KG1 (cell line): ENCODE data around the gene INVS.
"Not testable (repeated sequence)": the region's sequence is repeated elsewhere in the genome, so short reads cannot be mapped to it uniquely, and the experiment has no call there.

ENCODE experiments used
- DNase-seq: peaks from one replicate; lab custom pipeline; 2025; lab: John Stamatoyannopoulos, UW

INVS gene

DNA sequence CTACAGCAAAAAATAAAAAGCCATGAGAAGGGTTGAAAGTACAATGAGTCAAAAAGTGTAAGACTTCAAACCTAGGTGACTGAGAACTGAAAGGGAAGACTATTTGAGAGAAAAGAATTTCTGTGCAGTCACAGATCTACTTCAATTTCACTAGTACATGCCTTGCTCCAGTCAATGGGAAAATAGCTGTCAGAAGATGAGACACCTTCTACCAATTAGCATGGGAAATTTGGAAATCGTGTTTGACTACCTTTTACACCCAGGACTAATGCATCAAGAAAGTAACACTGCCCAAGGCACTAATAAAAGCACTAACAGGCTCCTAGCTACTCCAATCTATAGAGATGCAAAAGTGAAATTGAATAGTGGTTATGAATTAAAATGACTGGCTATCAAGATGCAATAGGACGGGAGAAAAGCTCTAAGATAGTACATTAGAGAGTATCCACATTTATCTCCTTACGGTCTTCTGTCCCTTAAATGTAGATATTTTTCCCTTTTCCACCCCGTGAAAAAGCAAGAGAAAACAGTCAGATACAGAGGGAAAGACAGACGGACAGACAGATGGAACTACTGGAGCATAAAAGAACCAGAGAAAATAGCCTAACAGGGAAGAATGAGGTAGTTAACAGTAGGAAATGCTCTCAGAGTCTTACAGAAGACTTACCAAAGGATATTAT is 15.5 kb upstream of the INVS start:
- DNase-seq, result no peak

DNA sequence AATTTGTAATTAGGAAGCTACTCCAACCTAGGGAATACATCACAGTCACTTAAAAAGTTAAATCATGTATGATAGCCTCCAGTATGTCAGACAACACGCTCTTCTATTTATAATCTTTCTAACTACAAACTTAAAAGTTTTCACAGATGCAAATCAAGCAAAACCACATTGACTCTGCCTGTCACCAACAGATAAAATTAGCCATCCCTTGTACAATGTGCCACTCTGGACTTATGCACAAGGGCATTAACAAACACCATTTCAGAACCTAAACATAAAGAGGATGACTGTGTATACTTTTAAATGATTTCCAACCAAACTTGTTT is 15.0 kb upstream of the INVS start:
- no peak for DNase-seq

DNA sequence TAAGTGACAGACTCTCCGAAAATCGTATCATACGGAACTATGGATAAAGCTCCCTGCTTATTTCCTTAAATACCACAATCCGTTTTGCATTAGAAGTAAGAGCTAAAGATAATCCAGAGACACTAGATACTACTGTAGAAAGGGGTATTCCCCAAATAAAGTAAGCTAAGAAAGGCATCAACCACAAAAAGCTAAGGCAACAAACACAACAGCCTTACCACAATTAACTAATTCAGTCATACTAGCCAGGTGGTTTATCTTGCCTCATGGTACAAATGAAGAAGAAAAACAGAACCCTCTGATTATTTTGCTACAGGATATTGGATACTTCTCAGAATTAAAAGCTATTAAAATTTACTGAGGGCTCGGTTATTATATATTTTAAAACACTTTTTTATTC is 14.3 kb upstream of the INVS start:
- no peak for DNase-seq

GRCh38 chr9:100086097-100086635 is 12.9 kb upstream of the INVS start:
- no peak for DNase-seq

GRCh38 chr9:100087218-100087617 is 11.8 kb upstream of the INVS start:
- DNase-seq, result no peak

GRCh38 chr9:100088202-100088601 is 10.8 kb upstream of the INVS start:
- no peak for DNase-seq

DNA sequence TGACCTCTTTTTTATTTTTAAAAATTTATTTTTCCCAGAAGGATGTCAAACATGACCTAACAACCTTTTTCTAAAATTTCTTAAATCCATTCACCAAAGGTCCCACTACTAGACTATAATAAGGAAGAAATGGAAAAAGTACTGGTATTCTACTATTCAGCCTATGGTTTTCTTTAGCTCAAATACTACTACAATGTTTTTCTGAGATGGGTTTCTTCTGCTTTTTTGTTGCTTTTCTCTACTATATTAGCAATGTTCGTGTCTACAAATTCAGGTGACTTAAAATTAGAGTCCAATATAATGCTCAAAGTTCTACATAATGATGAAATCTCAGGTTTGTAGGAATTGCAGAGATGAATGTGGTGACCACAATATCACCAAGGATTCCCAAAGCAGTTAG is 8.2 kb upstream of the INVS start:
- DNase-seq, result no peak

DNA sequence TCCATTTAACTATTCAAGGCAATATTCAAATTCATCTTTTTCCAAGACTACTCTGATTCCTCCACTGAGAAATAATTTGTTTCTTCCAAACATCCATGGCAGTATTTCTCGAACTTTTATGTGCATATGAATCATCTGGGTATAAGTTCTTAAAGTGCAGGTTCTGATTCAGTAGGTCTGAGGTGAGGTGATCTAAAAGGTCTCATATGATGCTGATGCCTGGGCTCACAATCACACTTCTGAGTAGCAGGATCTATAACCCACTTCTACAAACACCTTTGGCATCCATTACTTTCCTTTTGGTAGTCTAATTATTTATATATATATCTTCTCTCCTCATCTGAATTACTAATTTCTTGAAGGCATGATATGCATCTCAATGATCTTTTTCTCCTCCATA is 7.4 kb upstream of the INVS start:
- no peak for DNase-seq

DNA sequence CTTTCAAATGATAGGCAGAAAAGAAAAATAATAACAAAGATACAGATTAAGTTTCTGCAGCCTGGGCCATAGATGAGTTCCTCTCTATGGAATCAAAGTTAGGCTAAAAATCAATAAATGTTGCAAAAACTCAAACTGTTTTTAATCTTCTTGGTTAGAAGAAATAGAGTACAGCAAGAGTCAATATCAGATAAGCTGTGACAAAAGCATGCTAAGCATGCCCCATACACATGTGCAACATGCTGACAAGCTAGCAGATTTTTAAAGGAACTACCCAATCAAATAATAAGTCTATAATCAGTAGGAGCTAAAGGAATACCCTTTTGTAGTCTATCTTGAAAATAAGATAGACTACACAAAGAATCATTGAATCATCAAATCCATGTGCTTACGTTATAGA is 7.0 kb upstream of the INVS start:
- DNase-seq, result no peak

DNA sequence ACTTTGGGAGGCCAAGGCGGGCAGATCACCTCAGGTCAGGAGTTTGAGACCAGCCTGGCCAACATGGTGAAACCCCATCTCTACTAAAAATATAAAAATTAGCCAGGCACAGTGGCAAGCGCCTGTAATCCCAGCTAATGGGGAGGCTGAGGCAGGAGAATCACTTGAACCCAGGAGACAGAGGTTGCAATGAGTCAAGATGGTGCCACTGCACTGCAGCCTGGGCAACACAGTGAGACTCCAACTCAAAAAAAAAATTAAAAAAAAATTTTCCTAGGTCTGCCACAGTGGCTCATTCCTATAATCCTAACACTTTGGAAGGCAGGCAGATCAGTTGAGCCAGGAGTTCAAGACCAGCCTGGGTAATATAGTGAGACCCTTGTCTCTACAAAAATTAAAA is 4.6 kb upstream of the INVS start:
- DNase-seq, result not testable (repeated sequence)

GRCh38 chr9:100096378-100096916 is 2.6 kb upstream of the INVS start:
- no peak for DNase-seq

DNA sequence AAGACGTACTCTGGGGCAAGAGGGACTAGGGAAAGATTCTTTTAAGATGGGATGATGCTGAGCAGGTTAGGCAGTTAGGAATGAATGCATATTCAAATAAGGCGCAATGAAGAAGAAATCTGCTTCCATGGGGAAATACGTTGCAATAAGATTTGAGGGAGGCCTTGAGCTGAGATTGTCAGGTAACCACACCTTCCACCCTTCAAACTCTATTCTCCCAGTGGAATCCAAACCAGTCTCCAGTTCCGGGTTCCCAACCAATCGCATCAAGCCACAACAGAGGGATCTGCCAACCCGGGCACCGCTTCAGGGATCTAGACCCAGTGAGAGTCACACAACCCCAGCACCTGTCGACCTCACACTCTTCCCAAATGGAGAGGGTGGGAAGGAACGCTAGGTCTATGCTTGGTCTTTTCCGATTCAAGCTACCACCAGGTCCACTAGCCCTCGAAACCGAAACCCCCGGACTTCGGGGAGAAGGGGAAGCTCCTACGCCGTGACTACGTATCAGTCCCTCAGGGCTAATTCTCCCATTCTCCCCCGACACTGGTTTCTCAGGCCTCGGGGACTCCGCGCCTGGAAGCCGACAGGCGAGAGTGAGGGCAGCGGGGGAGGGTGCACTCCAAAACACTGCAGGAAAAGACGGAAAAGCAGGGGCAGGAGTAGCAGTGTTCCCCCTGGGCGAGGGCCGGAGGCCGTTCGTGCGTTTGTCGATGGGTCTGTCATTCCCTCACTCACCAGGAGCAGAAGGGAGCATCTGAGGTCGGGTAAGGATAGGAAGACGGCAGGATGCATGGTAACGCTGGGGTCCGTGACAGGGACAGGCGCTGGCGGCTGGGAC is 777 bp upstream of the INVS start:
- DNase-seq, result peak; percentile 55

GRCh38 chr9:100099722-100100042 is 639 bp downstream of the INVS start:
- no peak for DNase-seq

GRCh38 chr9:100100146-100100667 is 1.2 kb downstream of the INVS start:
- DNase-seq, result no peak

GRCh38 chr9:100101608-100102007 is 2.6 kb downstream of the INVS start:
- DNase-seq, result no peak

- no peak for DNase-seq
Observed at GRCh38 chr9:100104314-100104713, 5.3 kb downstream of the INVS start.

DNA sequence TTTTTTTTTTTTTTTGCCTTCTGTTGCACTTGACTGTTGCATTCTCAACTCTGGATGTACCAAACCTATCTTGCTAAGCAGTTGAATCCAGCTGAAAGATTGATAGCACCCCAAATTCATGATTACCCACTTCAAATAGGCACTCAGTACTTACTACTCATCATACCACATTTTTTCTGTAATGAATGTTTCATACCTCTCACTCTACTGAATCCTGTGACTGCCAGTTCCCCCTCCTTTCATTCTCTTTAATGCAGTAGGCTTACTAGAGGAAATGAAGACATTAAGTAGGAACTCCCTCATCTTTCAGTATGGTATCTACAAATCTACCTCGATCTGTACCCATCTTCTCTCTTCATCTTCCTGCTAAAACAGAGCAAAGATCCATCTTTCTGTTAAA is 6.8 kb downstream of the INVS start:
- DNase-seq, result no peak

DNA sequence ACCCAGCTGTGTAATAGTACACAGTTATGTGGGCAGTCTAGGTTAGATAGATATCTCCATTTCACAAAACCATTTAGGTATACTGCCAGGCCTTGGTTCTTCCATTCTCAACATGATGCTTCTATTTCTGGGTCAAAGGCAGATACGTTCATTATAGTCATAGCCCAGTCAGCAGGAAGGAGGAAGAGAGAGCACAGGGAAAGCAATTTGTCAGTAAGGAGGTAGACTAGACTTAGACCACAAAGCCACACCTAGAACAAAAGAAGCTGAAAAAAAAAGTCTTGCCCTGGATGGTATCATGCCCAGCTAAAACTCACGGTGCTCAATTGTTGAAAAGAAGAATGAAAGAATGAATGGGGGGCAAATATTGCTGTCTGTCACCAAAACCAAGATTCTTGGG is 7.6 kb downstream of the INVS start:
- DNase-seq, result no peak

GRCh38 chr9:100108559-100108958 is 9.5 kb downstream of the INVS start:
- DNase-seq, result no peak

GRCh38 chr9:100111235-100111634 is 12.2 kb downstream of the INVS start:
- no peak for DNase-seq

DNA sequence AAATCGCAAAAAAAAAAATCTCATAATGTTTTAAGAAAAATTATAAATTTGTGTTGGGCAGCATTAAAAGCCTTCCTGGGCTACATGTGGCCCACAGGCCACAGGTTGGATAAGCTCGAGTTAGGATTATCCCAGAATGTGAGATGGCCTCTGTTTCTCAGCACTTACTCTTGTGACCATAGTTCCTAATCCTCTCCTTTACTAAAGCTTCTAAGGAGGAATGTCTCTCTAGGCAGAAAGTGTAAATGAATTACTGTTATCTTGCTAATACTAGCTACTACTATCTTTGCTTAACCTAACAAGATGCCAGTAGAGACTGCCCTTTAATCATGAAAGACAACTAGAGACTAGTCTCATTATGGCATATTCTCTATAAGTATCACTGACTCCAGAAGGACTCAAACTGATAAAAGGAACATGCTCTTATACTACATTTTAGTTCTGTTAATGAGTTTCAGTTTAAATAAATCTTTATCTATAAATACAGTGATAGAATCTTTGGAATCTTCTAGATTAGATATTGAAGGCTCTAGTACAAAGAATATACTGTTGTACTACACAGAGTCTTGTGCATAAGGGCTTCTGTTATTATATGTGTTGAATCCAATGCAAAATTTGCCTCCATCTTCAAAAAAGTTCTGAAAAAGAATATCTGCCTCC is 13.8 kb downstream of the INVS start:
- no peak for DNase-seq

DNA sequence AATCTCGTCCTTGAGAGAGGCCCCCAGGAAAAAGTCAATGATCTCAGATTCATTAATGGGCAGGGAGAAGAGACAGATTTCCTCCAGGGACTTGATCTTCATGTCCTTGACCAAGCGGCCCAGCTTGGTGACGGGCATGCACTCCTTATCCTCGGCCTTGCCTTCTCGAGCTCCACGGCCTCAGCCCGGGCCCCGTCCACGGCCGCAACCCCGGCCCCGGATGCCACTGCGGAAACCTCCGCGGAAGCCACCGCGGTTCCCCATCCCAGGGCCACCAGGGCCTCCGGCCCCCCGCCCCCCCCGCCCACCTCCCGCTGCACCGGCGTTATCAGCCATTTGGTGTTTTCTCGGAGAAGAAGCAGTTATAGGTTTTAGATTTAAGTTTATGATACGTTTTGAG is 18.3 kb downstream of the INVS start:
- no peak for DNase-seq

GRCh38 chr9:100120286-100120685 is 21.2 kb downstream of the INVS start:
- DNase-seq, result no peak
